Skin epidermis (tissue), 12 donors: ENCODE data around the gene ABCG5.
A peak's percentile ranks its signal among the peaks of the same experiment; 100 is the strongest.

Experiments used
- H3K27ac ChIP-seq, 21 experiments: fragments of 200-600 bp; sonication (generic) in 11 of 21; one replicate each; pipeline ENCODE4 v1.5.0; 2020; ENCODE audit warnings: mild to moderate bottlenecking in 3 of 21, inconsistent platforms in 2 of 21, moderate library complexity in 2 of 21
- H3K4me3 ChIP-seq, 7 experiments: fragments of 200-600 bp; sonication (generic) in 2 of 7; one replicate each; pipeline ENCODE4 v1.5.0; 2020; ENCODE audit warnings: inconsistent platforms in 2 of 7, mild to moderate bottlenecking in 2 of 7, moderate library complexity in 1 of 7

Gene ABCG5

GRCh38 chr2:43812947-43813346 is 25.7 kb downstream of the ABCG5 start:
- Histone ChIP-seq H3K4me3 (no peak overlapping the region), H3K27ac (no peak overlapping the region)

- H3K4me3 ChIP-seq = no peak overlapping the region
- H3K27ac ChIP-seq = no peak overlapping the region
Observed at GRCh38 chr2:43812006-43812405, 26.6 kb downstream of the ABCG5 start.

- Histone ChIP-seq H3K27ac (no peak overlapping the region), H3K4me3 (no peak overlapping the region)
Observed at GRCh38 chr2:43810888-43811287, 27.8 kb downstream of the ABCG5 start.

- no peak overlapping the region for H3K4me3 ChIP-seq
- no peak overlapping the region for H3K27ac ChIP-seq
Observed at GRCh38 chr2:43810452-43810851, 28.2 kb downstream of the ABCG5 start.

- no peak overlapping the region for H3K27ac ChIP-seq
- no peak overlapping the region for H3K4me3 ChIP-seq
Observed at GRCh38 chr2:43806719-43807031, 32.0 kb downstream of the ABCG5 start.

GRCh38 chr2:43803113-43803512 is 35.5 kb downstream of the ABCG5 start:
- Histone ChIP-seq H3K4me3 (no peak overlapping the region), H3K27ac (no peak overlapping the region)

GRCh38 chr2:43802135-43802534 is 36.5 kb downstream of the ABCG5 start:
- Histone ChIP-seq H3K4me3 (no peak overlapping the region), H3K27ac (no peak overlapping the region)

GRCh38 chr2:43800894-43801293 is 37.7 kb downstream of the ABCG5 start:
- Histone ChIP-seq H3K27ac (no peak overlapping the region), H3K4me3 (no peak overlapping the region)

- H3K4me3 ChIP-seq = no peak overlapping the region
- H3K27ac ChIP-seq = no peak overlapping the region
Observed at GRCh38 chr2:43798300-43798699, 40.3 kb downstream of the ABCG5 start.

GRCh38 chr2:43796206-43796605 is 42.4 kb downstream of the ABCG5 start:
- Histone ChIP-seq H3K27ac (no peak overlapping the region), H3K4me3 (no peak overlapping the region)

GRCh38 chr2:43794956-43795355 is 43.7 kb downstream of the ABCG5 start:
- Histone ChIP-seq H3K27ac (no peak overlapping the region), H3K4me3 (no peak overlapping the region)

GRCh38 chr2:43792653-43793052 is 46.0 kb downstream of the ABCG5 start:
- Histone ChIP-seq H3K27ac (no peak overlapping the region), H3K4me3 (no peak overlapping the region)

- no peak overlapping the region for H3K4me3 ChIP-seq
- H3K27ac ChIP-seq = peak overlapping the region in 5 of 21 experiments; percentile 16 to 74 (median 31)
Observed at GRCh38 chr2:43791035-43791765, 47.4 kb downstream of the ABCG5 start.

GRCh38 chr2:43790147-43790546 is 48.5 kb downstream of the ABCG5 start:
- Histone ChIP-seq H3K27ac (peak overlapping the region in 4 of 21 experiments; percentile 11 to 74 (median 44)), H3K4me3 (no peak overlapping the region)

- peak overlapping the region in 5 of 21 experiments; percentile 13 to 44 (median 29) for H3K27ac ChIP-seq
Observed at GRCh38 chr2:43788646-43789045, 50.0 kb downstream of the ABCG5 start.

GRCh38 chr2:43787895-43788294 is 50.7 kb downstream of the ABCG5 start:
- Histone ChIP-seq H3K4me3 (no peak overlapping the region), H3K27ac (peak overlapping the region in 2 of 21 experiments; percentile 29 to 43)

More at GRCh38 chr2:43788646-43789045, 50.0 kb downstream of the ABCG5 start:
- H3K4me3 ChIP-seq = no peak overlapping the region

- H3K4me3 ChIP-seq = no peak overlapping the region
- H3K27ac ChIP-seq = no peak overlapping the region
Observed at GRCh38 chr2:43778233-43778632, 60.4 kb downstream of the ABCG5 start.

GRCh38 chr2:43777306-43777926 is 61.2 kb downstream of the ABCG5 start:
- Histone ChIP-seq H3K4me3 (no peak overlapping the region), H3K27ac (no peak overlapping the region)

GRCh38 chr2:43776324-43776723 is 62.3 kb downstream of the ABCG5 start:
- Histone ChIP-seq H3K4me3 (no peak overlapping the region), H3K27ac (no peak overlapping the region)

- Histone ChIP-seq H3K27ac (peak overlapping the region in 20 of 21 experiments; percentile 20 to 92 (median 81)), H3K4me3 (peak overlapping the region; percentile 50 to 80 (median 65))
Observed at GRCh38 chr2:43774617-43775016, 64.0 kb downstream of the ABCG5 start.

GRCh38 chr2:43773876-43774613 is 64.6 kb downstream of the ABCG5 start, which contains the start of gene DYNC2LI1:
Gene DYNC2LI1 (plus strand): TSS chr2:43774039. CDS start chr2:43774139, 100 bp downstream.
- H3K27ac ChIP-seq = peak within 1 kb of the TSS in 20 of 21 experiments; percentile 20 to 92 (median 81)
- H3K4me3 ChIP-seq = peak within 1 kb of the TSS; percentile 50 to 80 (median 65)
